Keratinocyte (primary cell): ENCODE data around the gene GKN1.

Experiments
- EZH2 ChIP-seq: IDR thresholded peaks from one replicate; pipeline ENCODE4 v1.6.1; 2012; ENCODE audit warnings: inconsistent platforms, mild to moderate bottlenecking, low read length, moderate library complexity
- TF ChIP-seq, protein P1 (sequence below), 3 experiments: IDR thresholded peaks in 1 of 3; conservative IDR thresholded peaks in 1 of 3; optimal IDR thresholded peaks in 1 of 3; 2 replicates in 2 of 3; 3 replicates in 1 of 3; pipeline versions ENCODE3 to v1.5.1; 2011; ENCODE audit warnings: low read length in 3 of 3, mild to moderate bottlenecking in 3 of 3, moderate library complexity in 2 of 3, control low read depth in 1 of 3, inconsistent platforms in 1 of 3; ENCODE audit not compliant: insufficient read depth in 2 of 3; ENCODE audit errors: extremely low read depth in 1 of 3

DNA sequence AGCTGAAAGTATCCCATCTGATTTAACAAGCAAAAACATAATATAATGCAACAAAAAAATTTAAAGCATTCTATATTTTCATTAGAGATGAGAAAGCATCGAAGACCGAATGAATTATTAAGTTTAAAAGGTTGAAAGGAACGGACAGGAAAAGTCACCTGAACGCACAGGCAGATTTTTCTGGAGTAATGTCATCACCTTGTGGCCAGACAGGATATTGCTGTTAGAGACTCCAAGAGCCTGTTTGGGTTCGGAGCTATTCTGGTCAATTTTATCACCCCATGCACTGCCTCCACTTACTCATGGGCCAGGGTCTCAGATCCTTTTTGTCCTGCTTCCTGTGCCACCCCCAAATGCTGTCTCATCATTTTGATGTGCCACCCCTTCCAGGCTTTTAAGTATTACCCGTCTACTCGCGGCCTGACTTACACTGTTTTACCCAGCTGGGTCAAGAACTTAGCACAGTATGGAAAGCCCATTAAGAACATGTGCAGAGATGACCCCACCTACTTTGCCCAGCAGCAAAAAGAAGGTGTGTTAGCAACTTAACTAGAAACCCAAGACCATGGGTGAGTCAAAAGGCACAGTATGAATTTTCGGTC, 49.0 kb upstream of the GKN1 start:
- TF ChIP-seq, protein P1, sequence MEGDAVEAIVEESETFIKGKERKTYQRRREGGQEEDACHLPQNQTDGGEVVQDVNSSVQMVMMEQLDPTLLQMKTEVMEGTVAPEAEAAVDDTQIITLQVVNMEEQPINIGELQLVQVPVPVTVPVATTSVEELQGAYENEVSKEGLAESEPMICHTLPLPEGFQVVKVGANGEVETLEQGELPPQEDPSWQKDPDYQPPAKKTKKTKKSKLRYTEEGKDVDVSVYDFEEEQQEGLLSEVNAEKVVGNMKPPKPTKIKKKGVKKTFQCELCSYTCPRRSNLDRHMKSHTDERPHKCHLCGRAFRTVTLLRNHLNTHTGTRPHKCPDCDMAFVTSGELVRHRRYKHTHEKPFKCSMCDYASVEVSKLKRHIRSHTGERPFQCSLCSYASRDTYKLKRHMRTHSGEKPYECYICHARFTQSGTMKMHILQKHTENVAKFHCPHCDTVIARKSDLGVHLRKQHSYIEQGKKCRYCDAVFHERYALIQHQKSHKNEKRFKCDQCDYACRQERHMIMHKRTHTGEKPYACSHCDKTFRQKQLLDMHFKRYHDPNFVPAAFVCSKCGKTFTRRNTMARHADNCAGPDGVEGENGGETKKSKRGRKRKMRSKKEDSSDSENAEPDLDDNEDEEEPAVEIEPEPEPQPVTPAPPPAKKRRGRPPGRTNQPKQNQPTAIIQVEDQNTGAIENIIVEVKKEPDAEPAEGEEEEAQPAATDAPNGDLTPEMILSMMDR (optimal IDR thresholded peaks at IDR 0.05 in 1 of 3, IDR thresholded peaks at IDR 0.05 in 1 of 3, conservative IDR thresholded peaks at IDR 0.05 in 1 of 3; ENCODE audit: extremely low read depth in 1 of 3, insufficient read depth in 2 of 3, low read length in 3 of 3): peak; percentile 88 to 98 (median 94)
- no peak for TF ChIP-seq EZH2
